ENCODE measurements around the gene NXPE4. TPM values are rescaled to one million over a fixed set of nuclear protein-coding genes. Genes with fewer than 3 reads are reported as not detected.
"Not testable (repeated sequence)": the region's sequence is repeated elsewhere in the genome, so short reads cannot be mapped to it uniquely, and the experiment has no call there.

NXPE4 gene
- total RNA-seq: under 1 TPM in 1 of 4 donors, not detected in 3; 0.29 TPM

DNA sequence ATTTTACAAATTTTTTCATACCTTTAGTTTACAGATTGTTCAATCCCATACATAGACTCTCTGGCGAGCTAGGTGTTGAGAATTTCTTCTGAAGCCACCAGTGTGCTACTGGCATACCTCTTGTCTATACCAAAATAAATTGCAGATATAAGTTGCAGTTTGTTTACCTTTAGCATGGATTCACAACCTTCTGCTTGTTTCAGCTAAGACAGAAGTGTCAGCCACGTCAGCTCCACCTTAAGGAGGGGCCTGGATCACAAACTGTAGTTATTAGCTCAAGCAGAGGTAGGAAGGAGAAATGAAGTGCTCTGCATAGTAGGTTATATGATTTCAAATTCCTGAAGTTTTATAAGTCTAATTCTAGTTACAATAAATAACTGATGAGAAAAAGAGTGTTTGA, at the start of gene NXPE4:
Gene NXPE4 (minus strand): TSS at position 216 of the 400 bp plus-strand sequence. CDS start 1,027 bp downstream, outside the sequence.
- no peak for DNase-seq
- Histone ChIP-seq H3K4me3 (no peak within 1 kb of the TSS), H3K27me3 (no peaks in the 10 kb centered on the region), H3K27ac (no peak within 1 kb of the TSS), H3K4me1 (no peaks in the 10 kb centered on the region), H3K36me3 (no peaks in the 10 kb centered on the region), H3K9me3 (no peaks in the 10 kb centered on the region)
- no peak for TF ChIP-seq POLR2A (IDR thresholded peaks at IDR 0.05)
- TF ChIP-seq, protein P1, sequence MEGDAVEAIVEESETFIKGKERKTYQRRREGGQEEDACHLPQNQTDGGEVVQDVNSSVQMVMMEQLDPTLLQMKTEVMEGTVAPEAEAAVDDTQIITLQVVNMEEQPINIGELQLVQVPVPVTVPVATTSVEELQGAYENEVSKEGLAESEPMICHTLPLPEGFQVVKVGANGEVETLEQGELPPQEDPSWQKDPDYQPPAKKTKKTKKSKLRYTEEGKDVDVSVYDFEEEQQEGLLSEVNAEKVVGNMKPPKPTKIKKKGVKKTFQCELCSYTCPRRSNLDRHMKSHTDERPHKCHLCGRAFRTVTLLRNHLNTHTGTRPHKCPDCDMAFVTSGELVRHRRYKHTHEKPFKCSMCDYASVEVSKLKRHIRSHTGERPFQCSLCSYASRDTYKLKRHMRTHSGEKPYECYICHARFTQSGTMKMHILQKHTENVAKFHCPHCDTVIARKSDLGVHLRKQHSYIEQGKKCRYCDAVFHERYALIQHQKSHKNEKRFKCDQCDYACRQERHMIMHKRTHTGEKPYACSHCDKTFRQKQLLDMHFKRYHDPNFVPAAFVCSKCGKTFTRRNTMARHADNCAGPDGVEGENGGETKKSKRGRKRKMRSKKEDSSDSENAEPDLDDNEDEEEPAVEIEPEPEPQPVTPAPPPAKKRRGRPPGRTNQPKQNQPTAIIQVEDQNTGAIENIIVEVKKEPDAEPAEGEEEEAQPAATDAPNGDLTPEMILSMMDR (IDR thresholded peaks at IDR 0.05): no peak
- intact Hi-C loops (cut with DNase I; ENCODE audit: low total_unique reads): no loop called here

DNA sequence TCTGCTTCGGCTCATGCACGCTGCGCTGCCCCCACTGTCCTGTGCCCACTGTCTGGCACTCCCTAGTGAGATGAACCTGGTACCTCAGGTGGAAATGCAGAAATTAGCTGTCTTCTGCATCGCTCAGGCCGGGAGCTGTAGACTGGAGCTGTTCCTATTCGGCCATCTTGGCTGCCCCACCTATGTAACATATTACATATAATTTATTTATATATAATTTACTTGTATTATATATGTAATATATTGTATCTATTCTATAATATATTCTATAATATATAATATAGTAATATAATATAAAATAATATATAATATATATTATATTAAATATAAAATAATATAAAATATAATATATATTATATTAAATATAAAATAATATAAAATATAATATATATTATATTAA, 43.9 kb upstream of the NXPE4 start:
- intact Hi-C loops (cut with DNase I; ENCODE audit: low total_unique reads); H3K36me3 ChIP-seq; H3K9me3 ChIP-seq; H3K27me3 ChIP-seq; DNase-seq; H3K4me1 ChIP-seq; H3K27ac ChIP-seq; H3K4me3 ChIP-seq: not testable (repeated sequence)

DNA sequence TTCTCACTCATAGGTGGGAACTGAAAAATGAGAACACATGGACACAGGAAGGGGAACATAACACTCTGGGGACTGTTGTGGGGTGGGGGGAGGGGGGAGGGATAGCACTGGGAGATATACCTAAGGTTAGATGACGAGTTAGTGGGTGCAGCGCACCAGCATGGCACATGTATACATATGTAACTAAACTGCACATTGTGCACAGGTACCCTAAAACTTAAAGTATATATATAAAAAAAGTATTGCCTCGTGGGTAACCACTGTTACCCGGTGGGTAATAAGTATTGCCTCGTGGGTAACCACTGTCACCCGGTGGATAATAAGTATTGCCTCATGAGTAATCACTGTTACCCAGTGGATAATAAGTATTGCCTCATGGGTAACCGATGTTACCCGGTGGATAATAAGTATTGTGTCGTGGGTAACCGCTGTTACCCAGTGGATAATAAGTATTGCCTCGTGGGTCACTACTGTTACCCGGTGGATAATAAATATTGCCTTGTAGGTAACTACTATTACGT, 35.9 kb upstream of the NXPE4 start:
- DNase-seq; H3K36me3 ChIP-seq; H3K27ac ChIP-seq; H3K4me1 ChIP-seq; H3K4me3 ChIP-seq; intact Hi-C loops (cut with DNase I; ENCODE audit: low total_unique reads); H3K9me3 ChIP-seq; H3K27me3 ChIP-seq: not testable (repeated sequence)

DNA sequence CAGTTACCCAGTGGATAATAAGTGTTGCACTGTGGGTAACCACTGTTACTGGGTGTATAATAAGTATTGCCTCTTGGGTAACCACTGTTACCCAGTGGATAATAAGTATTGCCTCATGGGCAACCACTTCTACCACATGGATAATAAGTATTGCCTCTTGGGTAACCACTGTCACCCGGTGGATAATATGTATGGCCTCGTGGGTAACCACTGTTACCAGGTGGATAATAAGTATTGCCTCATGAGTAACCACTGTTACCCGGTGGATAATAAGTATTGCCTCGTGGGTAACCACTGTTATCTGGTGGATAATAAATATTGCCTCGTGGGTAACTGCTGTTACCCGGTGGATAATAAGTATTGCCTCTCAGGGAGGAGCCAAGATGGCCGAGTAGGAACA, 29.7 kb upstream of the NXPE4 start:
- no peak for DNase-seq
- intact Hi-C loops (cut with DNase I; ENCODE audit: low total_unique reads): no loop called here
- TF ChIP-seq, protein P1 (IDR thresholded peaks at IDR 0.05): no peak
- no peak for TF ChIP-seq POLR2A (IDR thresholded peaks at IDR 0.05)

GRCh38 chr11:114624455-114625207, 29.0 kb upstream of the NXPE4 start:
- TF ChIP-seq, protein P1 (IDR thresholded peaks at IDR 0.05): no peak
- no peak for TF ChIP-seq POLR2A (IDR thresholded peaks at IDR 0.05)
- no peaks in the 10 kb centered on the region for H3K9me3 ChIP-seq

More for the DNA sequence above, 29.7 kb upstream of the NXPE4 start:
- Histone ChIP-seq H3K27me3 (no peaks in the 10 kb centered on the region), H3K36me3 (no peaks in the 10 kb centered on the region), H3K9me3 (no peaks in the 10 kb centered on the region), H3K4me1 (no peaks in the 10 kb centered on the region), H3K27ac (no peak overlapping the region), H3K4me3 (no peak overlapping the region)

DNA sequence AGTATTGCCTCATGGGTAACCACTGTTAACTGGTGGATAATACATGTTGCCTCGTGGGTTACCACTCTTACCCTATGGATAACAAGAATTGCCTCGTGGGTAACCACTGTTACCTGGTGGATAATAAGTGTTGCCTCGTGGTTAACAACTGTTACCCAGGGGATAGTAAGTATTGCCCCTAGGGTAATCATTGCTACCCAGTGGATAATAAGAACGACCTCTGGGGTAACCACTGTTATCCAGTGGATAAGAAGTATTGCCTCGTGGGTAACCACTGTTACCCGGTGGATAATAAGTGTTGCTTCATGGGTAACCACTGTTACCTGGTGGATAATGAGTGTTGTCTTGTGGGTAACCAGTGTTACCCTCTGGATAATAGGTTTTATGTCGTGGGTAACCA, 28.1 kb upstream of the NXPE4 start:
- H3K27me3 ChIP-seq: no peaks in the 10 kb centered on the region
- no peaks in the 10 kb centered on the region for H3K36me3 ChIP-seq
- no peak overlapping the region for H3K4me3 ChIP-seq
- intact Hi-C loops (cut with DNase I; ENCODE audit: low total_unique reads): no loop called here
- no peaks in the 10 kb centered on the region for H3K4me1 ChIP-seq
- H3K27ac ChIP-seq: no peak overlapping the region
- no peak for DNase-seq
- H3K9me3 ChIP-seq: no peaks in the 10 kb centered on the region
- no peak for TF ChIP-seq POLR2A (IDR thresholded peaks at IDR 0.05)
- TF ChIP-seq, protein P1 (IDR thresholded peaks at IDR 0.05): no peak

More at GRCh38 chr11:114624455-114625207, 29.0 kb upstream of the NXPE4 start:
- no peaks in the 10 kb centered on the region for H3K27me3 ChIP-seq
- no peaks in the 10 kb centered on the region for H3K4me1 ChIP-seq
- no peaks in the 10 kb centered on the region for H3K36me3 ChIP-seq
- no peak overlapping the region for H3K4me3 ChIP-seq
- intact Hi-C loops (cut with DNase I; ENCODE audit: low total_unique reads): no loop called here
- H3K27ac ChIP-seq: no peak overlapping the region
- no peak for DNase-seq
